ENCODE data around the gene RABGAP1L.

- TF ChIP-seq CTCF (IDR thresholded peaks at IDR 0.05), result no peak
- no peak for TF ChIP-seq POLR2A (IDR thresholded peaks at IDR 0.05)
Measured at GRCh38 chr1:175013445-175013844, 854.1 kb downstream of the RABGAP1L start.
